Measurements from ENCODE around the gene OPRM1. TPM values are rescaled to one million over a fixed set of nuclear protein-coding genes. Genes with fewer than 3 reads are reported as not detected.

Gene OPRM1
- total RNA-seq, 3 donors from 2014 or later = 0.57 TPM; not detected in 2

DNA sequence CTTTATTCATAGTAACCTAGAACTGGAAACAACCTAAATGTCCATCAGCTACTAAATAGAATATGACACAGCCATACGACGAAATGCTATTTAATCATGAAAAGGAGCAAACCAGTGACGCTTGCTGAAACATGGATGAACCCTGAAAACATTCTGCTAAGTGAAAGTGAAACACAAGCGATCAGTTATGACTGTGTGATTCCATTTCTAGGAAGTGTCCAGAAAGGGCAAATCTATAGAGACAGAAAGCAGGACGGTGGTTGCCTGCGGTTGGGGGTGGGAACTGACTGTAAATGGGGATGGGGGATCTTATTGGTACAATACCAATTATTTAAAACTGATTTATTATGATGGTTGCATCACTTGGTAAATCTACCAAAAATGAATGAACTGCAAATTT is 190.7 kb downstream of the OPRM1 start:
- DNase-seq (no peak), ATAC-seq (peak; percentile 43)
- Histone ChIP-seq H3K4me3 (no peak overlapping the region), H3K9me3 (no peaks in the 10 kb centered on the region), H3K36me3 (ENCODE audit: low read depth) (no peaks in the 10 kb centered on the region), H3K4me1 (ENCODE audit: low read depth) (no peaks in the 10 kb centered on the region)
- intact Hi-C loops (cut with DNase I, micrococcal nuclease) = no loop called here
- no peak for TF ChIP-seq CTCF (IDR thresholded peaks at IDR 0.05)

GRCh38 chr6:154230393-154230792 is 191.4 kb downstream of the OPRM1 start:
- intact Hi-C loops (cut with DNase I, micrococcal nuclease) = no loop called here
- no peak for TF ChIP-seq CTCF (IDR thresholded peaks at IDR 0.05)
- Histone ChIP-seq H3K4me1 (ENCODE audit: low read depth) (no peaks in the 10 kb centered on the region), H3K36me3 (ENCODE audit: low read depth) (no peaks in the 10 kb centered on the region), H3K9me3 (no peaks in the 10 kb centered on the region), H3K4me3 (no peak overlapping the region)
- no peak for ATAC-seq
- no peak for DNase-seq

DNA sequence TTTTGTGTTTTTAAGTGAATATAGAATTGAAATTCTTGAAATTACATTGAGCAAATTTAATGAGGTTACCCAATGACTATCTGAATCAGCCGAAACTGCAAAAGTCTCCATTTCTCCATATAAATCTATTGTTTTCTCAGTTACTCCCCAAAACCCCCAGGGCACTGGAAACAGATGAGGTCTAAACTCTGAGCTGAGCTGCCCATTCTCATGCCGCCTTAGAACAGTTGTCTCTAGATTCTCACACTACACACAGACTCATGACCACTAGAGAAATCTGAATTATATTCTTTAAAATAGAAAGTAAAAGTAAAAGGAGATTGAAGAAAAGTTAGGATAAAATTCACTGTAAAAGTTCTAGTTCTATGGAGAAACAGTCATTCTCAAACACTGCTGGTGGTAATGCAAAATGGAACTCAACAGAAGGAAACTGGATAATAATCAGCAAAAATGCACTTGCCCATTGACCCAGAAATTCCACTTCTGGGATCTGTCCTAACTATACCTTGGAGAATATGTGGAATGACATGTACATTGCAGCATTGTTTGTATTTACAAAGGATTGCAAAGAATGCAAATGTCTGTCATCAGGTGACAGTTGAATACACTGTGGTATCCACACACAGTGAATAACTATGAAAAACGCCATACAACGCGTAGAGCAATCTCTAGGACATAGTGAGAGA is 192.0 kb downstream of the OPRM1 start:
- no peak for TF ChIP-seq CTCF (IDR thresholded peaks at IDR 0.05)
- DNase-seq = no peak
- Histone ChIP-seq H3K36me3 (ENCODE audit: low read depth) (no peaks in the 10 kb centered on the region), H3K4me3 (no peak overlapping the region), H3K4me1 (ENCODE audit: low read depth) (no peaks in the 10 kb centered on the region), H3K9me3 (no peaks in the 10 kb centered on the region)
- ATAC-seq = no peak
- intact Hi-C loops (cut with DNase I, micrococcal nuclease) = no loop called here

GRCh38 chr6:154232013-154232910 is 193.2 kb downstream of the OPRM1 start:
- H3K9me3 ChIP-seq = no peaks in the 10 kb centered on the region
- DNase-seq = no peak
- intact Hi-C loops (cut with DNase I, micrococcal nuclease) = no loop called here
- no peak overlapping the region for H3K4me3 ChIP-seq
- no peaks in the 10 kb centered on the region for H3K4me1 ChIP-seq (ENCODE audit: low read depth)
- TF ChIP-seq CTCF (IDR thresholded peaks at IDR 0.05) = no peak
- H3K36me3 ChIP-seq (ENCODE audit: low read depth) = no peaks in the 10 kb centered on the region
- ATAC-seq = peak; percentile 40

DNA sequence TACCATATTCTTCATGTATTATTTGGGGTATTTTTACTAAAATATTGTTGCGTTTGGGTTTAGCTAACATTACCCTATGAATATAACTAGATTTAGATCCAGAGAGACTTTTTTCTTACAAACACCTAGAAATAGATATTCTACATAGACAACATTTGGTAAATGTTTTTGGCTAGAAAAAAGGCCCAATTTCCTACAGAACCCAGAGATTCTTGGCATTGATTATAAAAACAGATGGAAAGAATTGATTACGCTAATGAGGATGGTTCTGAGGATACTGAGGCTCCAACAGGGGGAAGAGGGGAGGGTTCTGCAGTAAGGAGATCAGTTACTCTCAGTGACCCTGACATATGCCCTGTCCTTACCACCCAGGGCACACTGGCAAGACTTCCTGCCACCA is 194.3 kb downstream of the OPRM1 start:
- Histone ChIP-seq H3K9me3 (no peaks in the 10 kb centered on the region), H3K4me1 (ENCODE audit: low read depth) (no peaks in the 10 kb centered on the region), H3K4me3 (no peak overlapping the region), H3K36me3 (ENCODE audit: low read depth) (no peaks in the 10 kb centered on the region)
- DNase-seq (no peak), ATAC-seq (no peak)
- intact Hi-C loops (cut with DNase I, micrococcal nuclease) = no loop called here
- TF ChIP-seq CTCF (IDR thresholded peaks at IDR 0.05) = no peak
